HG02759 (cell line): ENCODE results near the gene TUBGCP2.
"Not testable (repeated sequence)": the region's sequence is repeated elsewhere in the genome, so short reads cannot be mapped to it uniquely, and the experiment has no call there.

ENCODE experiments used
- ATAC-seq: cut with Tn5 transposase; IDR thresholded peaks from one replicate; pipeline ENCODE4 v1.9.1; 2021; ENCODE audit warnings: mild to moderate bottlenecking, moderate library complexity; ENCODE audit not compliant: unreplicated experiment

TUBGCP2 gene

DNA sequence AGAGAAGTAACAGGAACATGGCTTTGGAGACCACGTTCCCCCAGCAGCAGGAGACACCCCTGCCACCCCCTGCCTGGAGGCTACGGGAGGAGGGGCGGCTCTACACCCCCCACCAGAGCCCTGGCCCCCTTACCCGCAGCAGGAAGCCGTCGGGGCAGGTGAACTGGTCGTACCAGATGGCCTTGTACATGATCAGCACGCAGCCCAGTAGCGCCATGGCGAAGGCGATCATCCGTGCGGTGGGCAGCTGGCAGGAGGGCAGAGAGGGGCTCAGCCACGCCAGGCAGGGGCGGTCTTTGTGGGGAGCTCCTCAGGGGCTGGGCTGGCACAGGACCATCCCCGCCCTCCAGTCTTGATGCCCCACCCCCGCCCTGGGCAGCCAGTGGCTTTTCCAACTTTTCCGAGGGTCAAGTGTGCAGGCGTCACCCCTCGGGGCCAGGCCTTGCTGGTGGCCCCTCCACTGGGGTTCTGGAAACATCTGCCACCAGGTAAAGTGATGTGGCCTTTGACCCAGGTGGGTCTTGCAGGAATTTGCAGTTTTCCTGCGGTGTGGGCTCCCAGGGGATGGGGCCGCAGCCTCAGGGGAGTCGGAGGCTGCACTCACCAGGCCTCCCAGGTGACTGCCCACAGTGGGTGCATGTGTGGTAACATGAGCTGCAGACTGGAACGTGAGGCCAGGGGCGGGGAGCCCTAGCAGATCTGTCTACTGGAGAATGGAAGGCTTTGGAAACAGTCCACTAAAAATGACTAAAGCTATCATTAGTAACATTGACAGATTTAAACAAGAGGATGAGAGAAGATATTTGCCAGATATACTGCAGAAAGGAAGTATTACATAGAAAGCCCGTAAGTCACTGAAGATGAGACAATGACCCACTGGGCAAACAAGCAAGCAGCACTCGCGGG, 18.3 kb upstream of the TUBGCP2 start:
- no peak for ATAC-seq

DNA sequence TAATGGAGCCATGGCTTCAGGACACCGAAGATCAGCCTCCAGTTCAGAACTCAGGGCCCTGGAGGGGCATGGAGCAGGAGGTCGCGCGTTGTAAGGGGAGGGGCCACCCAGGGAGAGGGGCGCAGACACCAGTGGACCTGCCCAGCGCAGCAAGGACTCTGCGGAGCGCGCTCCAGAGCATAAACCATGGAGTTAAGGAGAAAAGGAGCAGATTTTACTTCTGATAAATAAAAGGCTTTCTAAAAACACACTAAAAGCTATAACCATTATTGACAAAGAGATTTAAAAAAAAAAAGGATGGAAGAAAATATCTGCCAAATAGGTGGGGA, 17.5 kb upstream of the TUBGCP2 start:
- ATAC-seq, result no peak

DNA sequence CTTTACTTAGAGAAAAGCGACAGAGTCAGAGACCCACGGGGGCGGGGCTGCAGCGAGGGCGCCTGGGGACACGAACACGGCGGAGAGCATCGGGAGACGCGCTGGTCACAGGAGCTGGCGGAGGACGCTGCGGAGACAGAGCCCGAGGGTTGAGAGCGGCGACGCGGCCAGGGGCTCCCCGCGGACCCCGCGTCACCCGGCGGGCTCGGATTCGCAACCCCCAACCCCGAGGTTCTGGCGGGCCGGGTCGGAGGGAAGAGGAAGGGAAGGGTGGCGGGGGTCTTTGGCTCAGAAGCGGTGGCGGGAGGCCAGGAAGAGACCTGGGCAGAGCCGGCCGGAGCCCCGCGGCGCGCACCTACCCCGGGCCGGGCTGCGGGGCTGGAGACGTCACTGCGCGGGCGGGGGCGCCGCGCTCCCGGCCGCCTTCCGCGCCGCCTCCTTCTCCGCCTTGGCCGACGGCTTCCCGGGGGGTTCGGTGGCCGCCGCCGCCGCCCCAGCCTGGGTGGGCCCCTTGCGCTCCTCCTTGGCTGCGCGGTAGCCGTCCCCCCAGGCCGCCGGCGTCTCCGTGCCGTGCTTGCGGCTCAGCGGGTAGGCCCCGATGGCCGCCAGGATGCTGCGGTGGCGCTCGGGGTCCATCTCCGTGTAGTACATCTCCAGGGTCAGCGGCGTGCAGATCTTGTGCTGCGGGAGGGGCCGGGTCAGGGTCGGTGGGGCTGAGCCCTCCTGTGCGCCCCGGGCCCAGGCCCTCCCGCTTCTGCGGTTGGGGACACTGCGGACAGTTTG, 17.0 kb upstream of the TUBGCP2 start:
- ATAC-seq, result no peak

DNA sequence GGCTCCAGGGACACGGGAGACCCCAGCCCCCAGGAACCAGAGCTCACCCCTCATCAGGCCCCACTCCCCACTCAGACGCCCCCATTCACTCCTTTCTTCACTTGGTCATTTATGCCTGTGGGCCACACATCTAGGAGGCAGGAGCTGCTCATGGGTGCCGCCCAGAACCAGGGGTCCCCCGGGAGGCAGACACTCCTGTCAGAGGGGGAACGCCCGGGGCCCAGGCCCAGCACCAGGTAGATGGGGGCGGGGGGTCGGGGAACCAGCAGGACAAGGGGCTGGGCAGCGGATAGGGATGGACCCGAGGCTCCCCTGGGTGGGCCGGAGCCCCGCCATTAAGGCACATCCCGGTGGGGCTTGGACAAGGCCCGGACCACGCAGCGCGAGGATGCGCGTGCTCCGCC, 16.2 kb upstream of the TUBGCP2 start:
- ATAC-seq, result no peak

DNA sequence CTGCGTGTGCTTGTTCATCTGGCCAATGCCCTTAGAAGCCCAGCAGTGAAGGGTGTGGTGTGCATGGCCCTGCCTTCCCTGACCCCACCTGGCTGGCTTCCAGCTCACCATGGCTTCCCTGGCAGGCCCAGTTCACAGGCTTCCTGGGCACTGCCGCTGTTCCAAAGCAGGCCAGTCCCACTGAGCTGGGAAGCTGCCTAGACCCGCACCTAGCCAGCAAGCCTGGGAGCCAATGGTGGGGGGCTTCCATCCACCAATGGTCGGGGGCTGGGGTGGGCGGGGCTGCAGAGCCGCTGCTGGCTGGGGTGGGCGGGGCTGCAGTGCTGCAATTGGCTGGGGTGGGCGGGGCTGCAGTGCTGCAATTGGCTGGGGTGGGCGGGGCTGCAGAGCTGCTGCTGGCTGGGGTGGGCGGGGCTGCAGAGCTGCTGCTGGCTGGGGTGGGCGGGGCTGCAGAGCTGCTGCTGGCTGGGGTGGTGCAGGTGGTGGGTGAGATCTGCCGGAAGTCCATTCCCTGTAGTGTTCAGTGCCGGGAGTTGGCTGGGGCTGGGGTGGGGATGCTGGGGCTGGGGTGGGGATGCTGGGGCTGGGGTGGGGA, 15.6 kb upstream of the TUBGCP2 start:
- ATAC-seq, result peak; percentile 67

DNA sequence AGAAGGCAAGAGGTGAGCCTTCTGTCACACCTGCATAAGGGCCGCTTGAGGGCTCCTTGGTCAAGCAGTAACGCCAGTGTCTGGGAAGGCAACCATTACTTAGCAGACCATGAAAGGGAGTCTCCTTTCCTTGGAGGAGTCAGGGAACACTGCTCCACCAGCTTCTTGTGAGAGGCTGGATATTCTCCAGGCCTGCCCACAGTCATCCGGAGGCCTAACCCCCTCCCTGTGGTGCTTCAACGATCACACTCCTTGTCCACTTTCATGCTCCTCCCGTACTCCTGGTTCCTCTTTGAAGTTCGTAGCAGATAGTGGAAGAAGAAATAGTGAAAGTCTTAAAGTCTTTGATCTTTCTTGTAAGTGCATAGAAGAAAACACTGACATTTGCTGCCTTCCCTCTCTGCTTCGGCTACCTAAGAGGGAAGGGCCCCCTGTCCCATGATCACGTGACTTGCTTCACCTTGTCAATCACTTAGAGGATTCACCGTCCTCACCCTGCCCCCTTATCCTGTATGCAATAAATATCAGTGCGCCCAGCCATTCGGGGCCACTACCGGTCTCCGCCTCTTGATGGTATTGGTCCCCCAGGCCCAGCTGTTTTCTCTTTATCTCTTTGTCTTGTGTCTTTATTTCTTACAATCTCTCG, 13.5 kb upstream of the TUBGCP2 start:
- not testable (repeated sequence) for ATAC-seq

DNA sequence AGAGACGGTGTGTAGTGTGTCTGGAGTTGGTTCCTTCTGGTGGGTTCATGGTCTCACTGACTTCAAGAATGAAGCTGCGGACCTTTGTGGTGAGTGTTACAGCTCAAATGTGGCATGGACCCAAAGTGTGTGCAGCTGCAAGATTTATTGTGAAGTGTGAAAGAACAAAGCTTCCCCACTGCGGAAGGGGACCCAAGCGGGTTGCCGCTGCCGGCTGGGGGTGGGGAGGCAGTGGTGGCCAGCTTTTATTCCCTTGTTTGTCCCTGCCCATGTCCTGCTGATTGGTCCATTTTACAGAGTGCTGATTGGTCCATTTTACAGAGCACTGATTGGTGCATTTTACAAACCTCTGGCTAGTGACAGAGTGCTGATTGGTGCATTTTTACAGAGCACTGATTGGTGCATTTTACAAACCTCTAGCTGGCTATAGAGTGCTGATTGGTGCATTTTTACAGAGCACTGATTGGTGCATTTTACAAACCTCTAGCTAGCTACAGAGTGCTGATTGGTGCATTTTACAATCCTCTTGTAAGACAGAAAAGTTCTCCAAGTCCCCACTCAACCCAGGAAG, 12.3 kb upstream of the TUBGCP2 start:
- not testable (repeated sequence) for ATAC-seq

DNA sequence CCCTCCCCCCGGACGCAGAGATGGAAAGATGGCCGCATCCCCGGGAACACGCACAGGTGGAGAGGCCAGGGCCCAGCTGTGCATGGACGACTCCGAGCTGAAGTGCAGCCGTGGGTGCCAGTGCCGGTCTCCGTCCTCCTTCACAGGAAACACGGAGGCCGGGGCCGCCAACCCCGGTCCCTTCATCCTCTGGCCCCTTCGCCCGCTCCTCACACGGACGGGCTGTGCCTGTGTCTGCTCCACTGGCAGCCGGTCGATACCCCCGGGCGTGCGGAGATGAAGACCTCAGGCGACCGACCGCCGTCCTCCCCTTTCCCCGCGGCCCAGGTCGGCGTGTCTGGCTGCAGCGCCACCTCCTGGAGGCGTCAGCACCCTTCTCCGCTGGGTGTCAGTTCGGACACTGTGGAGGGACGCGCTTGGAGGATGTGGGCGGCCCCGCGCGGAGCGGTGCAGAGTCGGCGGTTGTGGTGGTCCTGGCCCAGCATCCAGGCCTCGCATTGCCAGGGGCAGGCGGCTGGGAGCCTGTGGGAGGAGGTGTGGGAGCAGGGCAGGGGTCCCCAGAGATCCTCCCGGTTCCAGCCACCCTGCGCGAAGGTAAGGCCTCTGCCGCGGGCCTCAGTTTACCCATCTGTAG, 9.9 kb upstream of the TUBGCP2 start:
- peak; percentile 81 for ATAC-seq

DNA sequence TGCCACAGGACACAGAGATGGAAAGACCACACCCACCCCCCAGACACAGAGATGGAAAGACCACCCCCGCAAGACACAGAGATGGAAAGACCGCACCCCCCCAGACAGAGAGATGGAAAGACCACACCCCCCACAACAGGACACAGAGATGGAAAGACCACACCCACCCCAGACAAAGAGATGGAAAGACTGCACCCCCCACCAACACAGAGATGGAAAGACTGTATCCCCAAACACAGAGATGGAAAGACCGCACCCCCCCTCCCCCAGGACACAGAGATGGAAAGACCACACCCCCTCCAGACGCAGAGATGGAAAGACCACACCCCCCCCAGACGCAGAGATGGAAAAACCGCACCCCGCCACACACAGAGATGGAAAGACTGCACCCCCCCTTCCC, 8.1 kb upstream of the TUBGCP2 start:
- ATAC-seq, result no peak

DNA sequence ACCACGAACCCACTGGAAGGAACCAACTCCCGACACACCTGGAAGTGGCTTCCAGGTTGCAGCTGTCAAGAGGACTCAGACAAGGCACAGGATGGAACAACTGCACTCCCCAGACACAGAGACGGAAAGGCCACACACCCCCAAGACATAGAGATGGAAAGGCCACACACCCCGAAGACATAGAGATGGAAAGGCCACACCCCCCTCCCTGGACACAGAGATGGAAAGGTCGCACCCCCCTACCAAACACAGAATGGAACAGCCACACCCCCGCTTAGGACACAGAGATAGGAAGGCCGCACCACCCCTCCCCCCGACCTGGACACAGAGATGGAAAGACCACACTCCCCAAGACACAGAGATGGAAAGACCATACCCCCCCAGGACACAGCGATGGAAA, 7.6 kb upstream of the TUBGCP2 start:
- no peak for ATAC-seq

DNA sequence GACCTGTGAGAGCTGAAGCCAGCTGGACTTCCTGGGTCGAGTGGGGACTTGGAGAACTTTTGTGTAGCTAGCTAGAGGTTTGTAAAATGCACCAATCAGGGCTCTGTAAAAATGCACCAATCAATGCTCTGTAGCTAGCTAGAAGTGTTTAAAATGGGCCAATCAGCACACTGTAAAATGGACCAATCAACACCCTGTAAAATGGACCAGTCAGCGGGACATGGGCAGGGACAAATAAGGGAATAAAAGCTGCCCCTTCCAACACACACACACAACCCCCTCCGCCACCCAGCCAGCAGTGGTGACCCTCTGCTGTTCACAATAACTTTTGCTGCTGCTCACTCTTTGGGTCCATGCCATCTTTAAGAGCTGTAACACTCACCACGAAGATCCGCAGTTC, 7.2 kb upstream of the TUBGCP2 start:
- ATAC-seq, result no peak

DNA sequence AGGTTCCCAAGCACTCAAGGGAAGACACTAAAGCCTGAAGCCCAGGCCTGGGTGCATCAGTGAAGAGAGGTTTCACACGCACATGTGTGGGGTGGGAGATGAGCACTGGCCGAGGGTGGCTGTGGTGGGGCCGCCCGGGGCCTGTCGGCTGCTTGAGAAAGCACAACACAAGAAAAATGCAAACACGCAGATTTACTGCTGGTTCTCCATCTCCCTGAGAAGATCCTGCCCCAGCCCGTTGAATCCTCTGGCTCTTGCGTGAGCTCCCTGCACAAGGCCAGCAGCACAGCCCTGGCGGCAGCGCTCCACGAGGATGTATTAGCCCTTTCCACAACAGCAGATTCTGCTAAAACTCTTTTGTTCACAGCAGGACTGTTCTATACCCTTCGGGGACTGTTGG, 6.2 kb upstream of the TUBGCP2 start:
- no peak for ATAC-seq

DNA sequence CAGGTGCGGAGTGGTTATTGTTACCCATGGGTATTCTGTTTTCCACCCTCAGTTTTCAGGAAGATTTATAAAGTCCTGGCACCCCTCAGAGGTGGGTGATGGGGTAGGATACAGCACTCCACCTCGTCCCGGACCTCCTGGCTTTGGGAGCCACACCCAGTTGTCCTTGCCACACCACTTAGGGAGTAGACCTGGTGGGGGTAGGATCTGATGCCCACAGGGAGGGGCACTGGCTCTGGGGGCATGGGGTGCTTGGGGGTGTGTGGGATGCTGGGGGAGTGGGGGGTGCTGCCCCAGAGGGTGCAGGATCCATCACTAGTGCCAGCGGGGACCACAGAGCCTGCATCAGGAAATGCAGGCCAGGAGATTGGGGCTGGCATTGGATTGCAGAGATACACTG, 4.5 kb upstream of the TUBGCP2 start:
- ATAC-seq, result no peak

DNA sequence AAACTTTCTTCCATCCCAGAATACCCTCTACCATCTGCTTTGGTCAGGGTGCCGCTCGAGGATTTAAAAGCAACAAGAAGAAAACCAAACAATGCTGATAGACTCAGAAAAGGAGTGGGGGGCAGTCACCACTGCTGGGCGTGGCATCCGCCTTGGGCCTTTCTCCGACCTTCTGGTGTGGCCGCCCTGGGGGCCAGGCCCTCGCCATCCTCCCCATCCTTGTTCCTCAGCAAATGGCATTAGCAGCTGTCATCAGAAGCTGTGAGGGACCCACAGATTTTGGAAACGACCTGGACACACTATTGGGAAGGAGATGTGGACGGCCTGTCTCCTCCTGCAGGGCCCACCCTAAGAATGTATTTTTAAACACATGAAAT, 4.1 kb upstream of the TUBGCP2 start:
- no peak for ATAC-seq

DNA sequence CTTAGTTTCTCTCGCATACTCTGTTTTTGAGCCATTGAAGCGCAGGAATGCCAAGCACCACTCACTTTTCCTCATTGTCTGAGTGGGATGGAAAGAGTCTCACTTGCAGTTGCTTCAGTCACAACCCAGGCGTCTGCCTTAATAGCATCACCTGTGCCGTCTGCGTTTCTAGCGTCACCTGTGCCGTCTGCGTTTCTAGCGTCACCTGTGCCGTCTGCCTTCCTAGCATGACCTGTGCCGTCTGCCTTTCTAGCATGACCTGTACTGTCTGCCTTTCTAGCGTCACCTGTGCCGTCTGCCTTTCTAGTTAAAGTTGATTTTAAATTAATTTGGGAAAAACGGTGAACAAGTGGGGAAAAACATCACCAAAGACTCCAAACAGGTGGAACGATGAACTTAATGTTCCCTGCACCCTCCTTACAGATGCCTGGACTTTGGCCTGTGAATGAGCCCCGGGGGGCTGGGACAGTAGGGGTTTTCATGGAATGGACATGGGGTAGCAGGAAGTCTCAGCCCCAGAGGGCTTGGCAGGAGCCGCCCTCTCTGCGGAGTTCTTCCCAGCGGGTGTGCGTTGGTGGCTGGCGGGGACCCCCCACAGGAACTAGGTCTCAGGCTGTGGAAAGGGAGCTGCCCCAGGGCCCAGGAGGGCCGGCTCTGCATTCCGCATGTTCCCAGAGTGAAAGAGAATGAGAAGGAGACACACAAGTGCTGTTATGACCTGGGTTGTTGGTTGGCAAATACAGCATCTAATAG, 3.5 kb upstream of the TUBGCP2 start:
- ATAC-seq, result no peak

DNA sequence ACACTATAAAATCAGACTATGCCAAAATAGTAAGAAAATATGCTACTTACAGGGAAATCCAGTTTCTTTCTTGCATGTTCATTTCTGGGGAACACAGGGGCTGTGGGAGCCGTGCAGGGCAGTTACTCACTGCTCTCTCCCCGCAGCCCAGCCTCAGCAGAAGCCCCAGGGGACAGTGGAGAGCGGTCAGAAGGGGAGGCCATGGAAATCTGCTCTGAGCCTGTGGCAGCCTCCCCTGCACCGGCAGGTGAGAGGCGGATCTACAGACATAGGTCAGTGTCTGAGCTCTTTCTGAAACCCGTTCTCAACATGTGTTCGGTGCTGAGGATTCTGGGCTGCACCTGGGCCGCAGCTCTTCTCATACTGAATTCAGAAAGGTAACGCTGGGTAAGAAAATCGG, 2.9 kb upstream of the TUBGCP2 start:
- no peak for ATAC-seq

DNA sequence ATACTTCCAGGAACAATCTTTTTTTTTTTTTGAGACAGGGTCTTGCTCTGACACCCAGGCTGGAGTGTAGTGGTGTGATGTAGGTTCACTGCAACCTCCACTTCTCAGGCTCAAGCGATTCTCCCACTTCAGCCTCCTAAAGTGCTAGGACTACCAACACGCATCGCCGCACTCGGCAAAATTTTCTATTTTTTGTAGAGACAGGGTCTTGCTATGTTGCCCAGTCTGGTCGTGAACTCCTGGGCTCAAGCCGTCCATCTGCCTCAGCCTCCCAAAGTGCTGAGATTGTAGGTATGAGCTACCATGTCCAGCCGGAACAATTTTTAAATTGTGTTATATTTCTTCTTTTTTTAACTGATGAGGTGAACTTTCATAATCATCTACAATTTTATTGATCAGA, 2.1 kb upstream of the TUBGCP2 start:
- ATAC-seq, result no peak

DNA sequence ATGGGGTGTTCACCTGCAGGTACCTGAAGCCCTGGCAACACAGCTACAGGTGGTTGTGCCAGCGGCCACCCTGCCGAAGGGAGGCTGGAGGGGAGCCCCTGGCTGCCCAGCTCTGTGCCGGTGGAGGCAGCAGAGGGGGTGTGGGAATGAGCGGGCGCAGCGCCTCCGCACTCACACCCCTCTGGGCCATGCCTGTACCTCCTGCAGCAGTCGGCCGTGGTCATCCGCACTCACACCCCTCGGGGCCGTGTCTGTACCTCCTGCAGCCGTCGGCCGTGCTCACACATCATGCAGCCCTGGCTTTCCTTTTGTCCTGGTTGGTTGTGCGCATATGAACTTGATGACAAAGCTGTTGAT, 1.7 kb upstream of the TUBGCP2 start:
- no peak for ATAC-seq

DNA sequence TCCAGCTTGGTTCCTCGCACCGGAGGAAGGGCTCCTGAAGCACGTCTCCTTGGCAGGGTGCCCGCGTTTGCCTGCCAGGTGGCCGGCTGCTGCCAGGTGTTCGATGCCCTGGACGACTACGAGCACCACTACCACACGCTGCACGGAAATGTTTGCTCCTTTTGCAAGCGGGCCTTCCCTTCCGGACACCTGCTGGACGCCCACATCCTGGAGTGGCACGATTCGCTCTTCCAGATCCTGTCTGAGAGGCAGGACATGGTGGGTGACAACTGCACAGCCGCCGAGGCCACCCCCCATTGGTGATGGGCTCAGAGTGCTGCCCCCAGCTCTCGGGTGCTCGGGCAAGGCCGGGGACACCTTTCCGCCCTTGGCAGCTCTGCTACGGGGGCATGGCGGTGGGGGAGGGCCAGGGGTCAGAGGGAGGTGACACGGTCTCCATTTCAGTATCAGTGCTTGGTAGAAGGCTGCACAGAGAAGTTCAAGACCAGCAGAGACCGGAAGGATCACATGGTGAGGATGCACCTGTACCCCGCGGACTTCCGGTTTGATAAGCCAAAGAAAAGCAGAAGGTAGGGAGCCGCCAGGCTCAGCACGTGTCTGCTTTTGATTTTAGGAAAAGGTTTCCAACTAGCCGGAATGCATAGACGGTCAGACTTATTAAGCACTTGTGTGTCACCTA, 1.2 kb upstream of the TUBGCP2 start:
- ATAC-seq, result no peak
